HCT116 (cell line): ENCODE measurements around the gene CPEB2. TPM values are rescaled to one million over a fixed set of nuclear protein-coding genes. Genes with fewer than 3 reads are reported as not detected.

ENCODE experiments used
- ATAC-seq: fragments of 200-7000 bp; cut with Tn5 transposase; 2 replicates; pipeline ENCODE4 v1.9.1; 2020; ENCODE audit warnings: mild to moderate bottlenecking, moderate library complexity
- BruUV-seq: library from RNA; stranded (reverse); fragments of 400-500 nt; replicated peaks from 2 replicates; lab custom pipeline; 2021; lab: Mats Ljungman, UMichigan
- CTCF ChIA-PET: fragments of 300-600 bp; sonication (Branson Sonifier 250); formaldehyde crosslinking; loops from one replicate; lab custom pipeline; 2021; ENCODE audit warnings: antibody characterized with exemption; lab: Charles Lee
- POLR2A ChIA-PET: fragments of 300-600, 350-600 bp; sonication (Branson Sonifier 250); formaldehyde crosslinking; loops from one replicate; lab custom pipeline; 2021; ENCODE audit warnings: antibody characterized with exemption; lab: Charles Lee
- RAD21 ChIA-PET, 2 experiments: fragments of 300-600 bp; sonication (Branson Sonifier 250); formaldehyde crosslinking; loops; one replicate each; lab custom pipeline; 2023; ENCODE audit warnings: low total read pairs in 2 of 2; ENCODE audit not compliant: uncharacterized antibody in 2 of 2, unreplicated experiment in 2 of 2, low non-redundant PET in 1 of 2; lab: Charles Lee
- DNase-seq: peaks from one replicate; pipeline ENCODE4 v3.0.0-alpha.2; 2010; ENCODE audit warnings: low read depth, low spot score
- H2AFZ ChIP-seq: fragments of 200-600 bp; shearing (Covaris generic), sonication (generic); 2 replicates; pipeline ENCODE4 v1.6.1; 2017; ENCODE audit warnings: low read depth, mixed run types, mixed read lengths, antibody characterized with exemption, low read length; ENCODE audit not compliant: poor library complexity, severe bottlenecking
- H3K27ac ChIP-seq: 2 replicates; pipeline ENCODE4 v1.5.1; 2012; ENCODE audit warnings: low read depth, low read length
- H3K27me3 ChIP-seq: fragments of 200-600 bp; sonication (generic); 2 replicates; pipeline ENCODE4 v1.6.1; 2016; ENCODE audit warnings: mixed run types, low read length, mixed read lengths; ENCODE audit not compliant: insufficient read depth
- H3K36me3 ChIP-seq, 2 experiments: fragments of 200-500 bp in 1 of 2; fragments of 200-600 bp in 1 of 2; sonication (Bioruptor generic) in 1 of 2; sonication (generic) in 1 of 2; 2 replicates each; pipeline versions ENCODE4 v1.5.1 to v1.6.1; 2014 to 2016; ENCODE audit warnings: low read length in 2 of 2, inconsistent platforms in 1 of 2, mixed read lengths in 1 of 2, mixed run types in 1 of 2; ENCODE audit not compliant: insufficient read depth in 2 of 2, control insufficient read depth in 1 of 2
- H3K4me1 ChIP-seq, 2 experiments: fragments of 200-600 bp in 1 of 2; sonication (generic) in 1 of 2; 2 replicates each; pipeline versions ENCODE4 v1.5.1 to v1.6.1; 2012 to 2017; ENCODE audit warnings: low read length in 2 of 2, inconsistent platforms in 1 of 2, mild to moderate bottlenecking in 1 of 2, mixed read lengths in 1 of 2, mixed run types in 1 of 2, moderate library complexity in 1 of 2; ENCODE audit not compliant: insufficient read depth in 2 of 2, control insufficient read depth in 1 of 2
- H3K4me2 ChIP-seq: fragments of 200-600 bp; sonication (generic); 2 replicates; pipeline ENCODE4 v1.6.1; 2017; ENCODE audit warnings: mixed run types, low read length, mixed read lengths
- H3K4me3 ChIP-seq, 2 experiments: fragments of 200-600 bp in 1 of 2; sonication (generic) in 1 of 2; replicated peaks in 1 of 2; 2 replicates each; pipeline ENCODE4 v1.5.1; 2011 to 2016; ENCODE audit warnings: low read length in 2 of 2, control low read depth in 1 of 2, low read depth in 1 of 2, mild to moderate bottlenecking in 1 of 2, mixed read lengths in 1 of 2, mixed run types in 1 of 2
- H3K79me2 ChIP-seq: fragments of 200-600 bp; sonication (generic); 2 replicates; pipeline ENCODE4 v1.6.1; 2017; ENCODE audit warnings: mild to moderate bottlenecking, mixed run types, low read length, moderate library complexity, mixed read lengths; ENCODE audit not compliant: insufficient read depth
- H3K9ac ChIP-seq: fragments of 200-600 bp; sonication (generic); 2 replicates; pipeline ENCODE4 v1.6.1; 2016; ENCODE audit warnings: low read length, mixed read lengths
- H3K9me2 ChIP-seq: fragments of 200-600 bp; sonication (generic), shearing (Covaris generic); 2 replicates; pipeline ENCODE4 v1.6.1; 2017; ENCODE audit warnings: mixed run types, mild to moderate bottlenecking, moderate library complexity; ENCODE audit not compliant: insufficient read depth
- H3K9me3 ChIP-seq, 2 experiments: fragments of 200-500 bp in 1 of 2; fragments of 200-600 bp in 1 of 2; sonication (Bioruptor generic) in 1 of 2; sonication (generic) in 1 of 2; 2 replicates each; pipeline ENCODE4 v1.6.1; 2014 to 2017; ENCODE audit warnings: low read length in 2 of 2, mixed read lengths in 2 of 2, inconsistent platforms in 1 of 2, low read depth in 1 of 2, mild to moderate bottlenecking in 1 of 2, mixed run types in 1 of 2, moderate library complexity in 1 of 2; ENCODE audit not compliant: control insufficient read depth in 1 of 2, insufficient read depth in 1 of 2
- H4K20me1 ChIP-seq: fragments of 200-600 bp; sonication (generic), shearing (Covaris generic); 2 replicates; pipeline ENCODE4 v1.6.1; 2017; ENCODE audit warnings: mixed run types, mild to moderate bottlenecking, moderate library complexity; ENCODE audit not compliant: insufficient read depth
- ELF1 ChIP-seq: IDR thresholded peaks from 2 replicates; pipeline ENCODE4 v1.6.1; 2012; ENCODE audit warnings: low read depth, borderline replicate concordance
- EZH2phosphoT487 ChIP-seq: fragments of 200-600 bp; IDR thresholded peaks from 2 replicates; pipeline ENCODE4 v1.6.1; 2018; ENCODE audit warnings: antibody characterized with exemption, borderline replicate concordance
- FOSL1 ChIP-seq: IDR thresholded peaks from 2 replicates; pipeline ENCODE4 v1.6.1; 2012; ENCODE audit warnings: low read depth
- JUND ChIP-seq: IDR thresholded peaks from 2 replicates; pipeline ENCODE4 v1.6.1; 2012
- POLR2AphosphoS5 ChIP-seq: IDR thresholded peaks from 2 replicates; pipeline ENCODE4 v1.6.1; 2011; ENCODE audit warnings: mild to moderate bottlenecking, low read depth, low read length, moderate library complexity
- RAD21 ChIP-seq: IDR thresholded peaks from 2 replicates; pipeline ENCODE4 v1.6.1; 2012; ENCODE audit warnings: low read depth, mild to moderate bottlenecking
- SP1 ChIP-seq: IDR thresholded peaks from 2 replicates; pipeline ENCODE4 v1.6.1; 2012; ENCODE audit warnings: low read depth
- SRF ChIP-seq: IDR thresholded peaks from 2 replicates; pipeline ENCODE4 v1.6.1; 2012; ENCODE audit warnings: low read depth
- TCF7L2 ChIP-seq: IDR thresholded peaks from 2 replicates; pipeline ENCODE4 v1.7.0; 2011; ENCODE audit warnings: borderline replicate concordance, inconsistent platforms; ENCODE audit not compliant: insufficient read depth, insufficient read length; ENCODE audit errors: extremely low read depth
- YY1 ChIP-seq: IDR thresholded peaks from 2 replicates; pipeline ENCODE4 v1.6.1; 2011; ENCODE audit warnings: low read length, low read depth, moderate library complexity, mild to moderate bottlenecking; ENCODE audit not compliant: insufficient replicate concordance; ENCODE audit errors: extremely low read depth
- ZFX ChIP-seq: fragments of 450-650 bp; IDR thresholded peaks from 2 replicates; pipeline ENCODE4 v1.6.1; 2017
- ZNF274 ChIP-seq: fragments of 200-500 bp; sonication (Bioruptor generic); IDR thresholded peaks from 2 replicates; pipeline ENCODE4 v1.6.1; 2014; ENCODE audit warnings: mild to moderate bottlenecking, low read depth, low read length, inconsistent platforms
- intact Hi-C: fragments of 100-400 bp; cut with micrococcal nuclease; formaldehyde crosslinking; loops from 2 replicates; pipeline ENCODE4 v1.10.0; 2022
- total RNA-seq: library from RNA; stranded (reverse); gene quantifications from one replicate; pipeline ENCODE4 v1.2.1, GENCODE V29; 2021; ENCODE audit not compliant: unreplicated experiment
- TF ChIP-seq, protein P1 (sequence below): IDR thresholded peaks from 2 replicates; pipeline ENCODE4 v1.6.1; 2012
- TF ChIP-seq, protein P2 (sequence below): IDR thresholded peaks from 2 replicates; pipeline ENCODE4 v1.6.1; 2012
- TF ChIP-seq, protein P3 (sequence below): IDR thresholded peaks from 2 replicates; pipeline ENCODE4 v1.6.1; 2012; ENCODE audit warnings: low read depth
- TF ChIP-seq, protein P4 (sequence below), 3 experiments: fragments of 200-600 bp in 1 of 3; sonication (generic) in 1 of 3; IDR thresholded peaks in 2 of 3; conservative IDR thresholded peaks in 1 of 3; 2 replicates each; pipeline ENCODE4 v1.5.1; 2012 to 2017; ENCODE audit warnings: low read depth in 2 of 3, low read length in 2 of 3, antibody characterized with exemption in 1 of 3, borderline replicate concordance in 1 of 3, control low read depth in 1 of 3, mild to moderate bottlenecking in 1 of 3, mixed read lengths in 1 of 3, mixed run types in 1 of 3, moderate library complexity in 1 of 3; ENCODE audit not compliant: insufficient read depth in 1 of 3

CPEB2 gene
- total RNA-seq, 1 experiment from 2014 or later, result 1.3 TPM

DNA sequence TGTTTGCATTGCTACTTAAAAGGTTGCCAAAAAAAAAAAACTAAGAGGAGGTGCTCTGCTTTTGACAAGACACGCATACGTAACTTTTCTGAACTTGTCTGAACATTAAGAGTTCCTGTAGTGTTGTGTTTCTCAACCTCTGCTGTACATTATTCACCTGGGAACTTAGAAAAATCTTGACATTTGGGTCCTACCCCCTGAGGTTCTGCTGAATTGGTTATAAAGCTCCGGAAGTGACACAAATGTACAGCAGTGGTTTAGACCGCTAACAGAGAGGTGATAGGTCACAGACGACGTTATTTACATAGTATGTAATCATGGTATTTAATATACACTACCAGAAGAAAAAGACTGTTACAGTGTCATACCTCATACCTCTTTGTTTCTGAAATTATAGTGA is 61.1 kb downstream of the CPEB2 start:
- no peak for DNase-seq
- intact Hi-C loops, result no loop called here
- Histone ChIP-seq H3K9me3 (no peaks in the 10 kb centered on the region), H3K9ac (no peak overlapping the region), H3K27ac (no peak overlapping the region), H3K4me1 (no peaks in the 10 kb centered on the region), H3K9me2 (no peaks in the 10 kb centered on the region), H3K4me3 (no peak overlapping the region), H2AFZ (no peak overlapping the region), H3K36me3 (no peaks in the 10 kb centered on the region), H3K27me3 (no peaks in the 10 kb centered on the region), H3K79me2 (no peaks in the 10 kb centered on the region)
- ChIA-PET RAD21 (no interaction called here), POLR2A (no interaction called here), CTCF (no interaction called here)
- no TSS peak for BruUV-seq
- TF ChIP-seq RAD21 (no peak), POLR2AphosphoS5 (no peak)
- TF ChIP-seq, all 23 proteins: peak for 0
- Histone ChIP-seq H4K20me1 (no peaks in the 10 kb centered on the region), H3K4me2 (no peak overlapping the region)
- no peak for ATAC-seq

DNA sequence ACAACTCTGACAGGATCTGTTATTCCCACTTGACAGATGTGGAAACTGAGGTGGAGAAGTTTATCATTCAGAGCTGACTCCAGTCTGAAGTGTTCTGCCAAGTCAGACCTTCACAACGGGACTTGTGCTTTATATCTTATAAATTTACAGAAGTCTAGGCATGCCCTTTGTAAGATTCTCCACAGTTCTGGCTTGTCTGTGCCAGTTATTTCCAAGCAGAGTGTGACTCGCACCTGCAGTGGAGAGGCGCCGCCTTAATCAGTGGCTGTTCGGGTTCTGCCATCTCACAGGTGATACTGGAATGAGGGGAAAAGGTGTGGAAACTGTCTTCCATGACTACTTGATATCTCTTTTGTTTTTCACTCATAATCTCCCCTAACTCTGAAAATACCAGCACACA is 63.2 kb downstream of the CPEB2 start:
- no peak overlapping the region for H3K9ac ChIP-seq
- no peaks in the 10 kb centered on the region for H3K4me1 ChIP-seq
- no peaks in the 10 kb centered on the region for H3K79me2 ChIP-seq
- POLR2A ChIA-PET, result no interaction called here
- H3K36me3 ChIP-seq, result no peaks in the 10 kb centered on the region
- intact Hi-C loops, result no loop called here
- no peaks in the 10 kb centered on the region for H3K27me3 ChIP-seq
- RAD21 ChIA-PET, result no interaction called here
- no peaks in the 10 kb centered on the region for H4K20me1 ChIP-seq
- ATAC-seq (no peak), DNase-seq (no peak)
- no peak overlapping the region for H3K4me2 ChIP-seq
- no TSS peak for BruUV-seq
- H3K9me3 ChIP-seq, result no peaks in the 10 kb centered on the region
- H3K27ac ChIP-seq, result no peak overlapping the region
- CTCF ChIA-PET, result no interaction called here
- H3K9me2 ChIP-seq, result no peaks in the 10 kb centered on the region
- no peak overlapping the region for H3K4me3 ChIP-seq
- H2AFZ ChIP-seq, result no peak overlapping the region
- TF ChIP-seq, protein P1, sequence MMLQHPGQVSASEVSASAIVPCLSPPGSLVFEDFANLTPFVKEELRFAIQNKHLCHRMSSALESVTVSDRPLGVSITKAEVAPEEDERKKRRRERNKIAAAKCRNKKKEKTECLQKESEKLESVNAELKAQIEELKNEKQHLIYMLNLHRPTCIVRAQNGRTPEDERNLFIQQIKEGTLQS, result no peak
- TF ChIP-seq TCF7L2 (no peak), EZH2phosphoT487 (no peak), ZNF274 (no peak), ZFX (no peak), SP1 (no peak), JUND (no peak), FOSL1 (no peak), ELF1 (no peak), YY1 (no peak), SRF (no peak)
- TF ChIP-seq, protein P2, sequence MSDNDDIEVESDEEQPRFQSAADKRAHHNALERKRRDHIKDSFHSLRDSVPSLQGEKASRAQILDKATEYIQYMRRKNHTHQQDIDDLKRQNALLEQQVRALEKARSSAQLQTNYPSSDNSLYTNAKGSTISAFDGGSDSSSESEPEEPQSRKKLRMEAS, result no peak
- TF ChIP-seq, protein P3, sequence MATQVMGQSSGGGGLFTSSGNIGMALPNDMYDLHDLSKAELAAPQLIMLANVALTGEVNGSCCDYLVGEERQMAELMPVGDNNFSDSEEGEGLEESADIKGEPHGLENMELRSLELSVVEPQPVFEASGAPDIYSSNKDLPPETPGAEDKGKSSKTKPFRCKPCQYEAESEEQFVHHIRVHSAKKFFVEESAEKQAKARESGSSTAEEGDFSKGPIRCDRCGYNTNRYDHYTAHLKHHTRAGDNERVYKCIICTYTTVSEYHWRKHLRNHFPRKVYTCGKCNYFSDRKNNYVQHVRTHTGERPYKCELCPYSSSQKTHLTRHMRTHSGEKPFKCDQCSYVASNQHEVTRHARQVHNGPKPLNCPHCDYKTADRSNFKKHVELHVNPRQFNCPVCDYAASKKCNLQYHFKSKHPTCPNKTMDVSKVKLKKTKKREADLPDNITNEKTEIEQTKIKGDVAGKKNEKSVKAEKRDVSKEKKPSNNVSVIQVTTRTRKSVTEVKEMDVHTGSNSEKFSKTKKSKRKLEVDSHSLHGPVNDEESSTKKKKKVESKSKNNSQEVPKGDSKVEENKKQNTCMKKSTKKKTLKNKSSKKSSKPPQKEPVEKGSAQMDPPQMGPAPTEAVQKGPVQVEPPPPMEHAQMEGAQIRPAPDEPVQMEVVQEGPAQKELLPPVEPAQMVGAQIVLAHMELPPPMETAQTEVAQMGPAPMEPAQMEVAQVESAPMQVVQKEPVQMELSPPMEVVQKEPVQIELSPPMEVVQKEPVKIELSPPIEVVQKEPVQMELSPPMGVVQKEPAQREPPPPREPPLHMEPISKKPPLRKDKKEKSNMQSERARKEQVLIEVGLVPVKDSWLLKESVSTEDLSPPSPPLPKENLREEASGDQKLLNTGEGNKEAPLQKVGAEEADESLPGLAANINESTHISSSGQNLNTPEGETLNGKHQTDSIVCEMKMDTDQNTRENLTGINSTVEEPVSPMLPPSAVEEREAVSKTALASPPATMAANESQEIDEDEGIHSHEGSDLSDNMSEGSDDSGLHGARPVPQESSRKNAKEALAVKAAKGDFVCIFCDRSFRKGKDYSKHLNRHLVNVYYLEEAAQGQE, result no peak
- TF ChIP-seq, protein P4, sequence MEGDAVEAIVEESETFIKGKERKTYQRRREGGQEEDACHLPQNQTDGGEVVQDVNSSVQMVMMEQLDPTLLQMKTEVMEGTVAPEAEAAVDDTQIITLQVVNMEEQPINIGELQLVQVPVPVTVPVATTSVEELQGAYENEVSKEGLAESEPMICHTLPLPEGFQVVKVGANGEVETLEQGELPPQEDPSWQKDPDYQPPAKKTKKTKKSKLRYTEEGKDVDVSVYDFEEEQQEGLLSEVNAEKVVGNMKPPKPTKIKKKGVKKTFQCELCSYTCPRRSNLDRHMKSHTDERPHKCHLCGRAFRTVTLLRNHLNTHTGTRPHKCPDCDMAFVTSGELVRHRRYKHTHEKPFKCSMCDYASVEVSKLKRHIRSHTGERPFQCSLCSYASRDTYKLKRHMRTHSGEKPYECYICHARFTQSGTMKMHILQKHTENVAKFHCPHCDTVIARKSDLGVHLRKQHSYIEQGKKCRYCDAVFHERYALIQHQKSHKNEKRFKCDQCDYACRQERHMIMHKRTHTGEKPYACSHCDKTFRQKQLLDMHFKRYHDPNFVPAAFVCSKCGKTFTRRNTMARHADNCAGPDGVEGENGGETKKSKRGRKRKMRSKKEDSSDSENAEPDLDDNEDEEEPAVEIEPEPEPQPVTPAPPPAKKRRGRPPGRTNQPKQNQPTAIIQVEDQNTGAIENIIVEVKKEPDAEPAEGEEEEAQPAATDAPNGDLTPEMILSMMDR (IDR thresholded peaks at IDR 0.05 in 2 of 3, conservative IDR thresholded peaks at IDR 0.05 in 1 of 3; ENCODE audit: borderline replicate concordance in 1 of 3, insufficient read depth in 1 of 3, low read depth in 2 of 3, low read length in 2 of 3), result no peak
